B cell (primary cell): ENCODE data around the gene ANKRD13C. TPM values are rescaled to one million over a fixed set of nuclear protein-coding genes. Genes with fewer than 3 reads are reported as not detected.

Experiments used
- ATAC-seq: fragments of 200-7000 bp; cut with Tn5 transposase; one replicate; pipeline ENCODE4 v1.10.0; 2021; ENCODE audit warnings: low read depth, mild to moderate bottlenecking, moderate number of reproducible peaks, moderate library complexity
- CTCF ChIA-PET: fragments of 350-600 bp; sonication (Branson Sonifier 250); formaldehyde crosslinking; loops from one replicate; lab custom pipeline; 2021; ENCODE audit warnings: antibody characterized with exemption, inconsistent platforms; lab: Charles Lee
- POLR2A ChIA-PET: fragments of 350-600 bp; sonication (Branson Sonifier 250); formaldehyde crosslinking; loops from one replicate; lab custom pipeline; 2021; ENCODE audit warnings: antibody characterized with exemption; lab: Charles Lee
- DNase-seq: peaks from one replicate; pipeline ENCODE4 v3.0.0; 2013
- H2AFZ ChIP-seq: 2 replicates; pipeline ENCODE4 v1.6.1; 2012; ENCODE audit warnings: mild to moderate bottlenecking, low read depth, low read length; ENCODE audit not compliant: insufficient read depth, poor library complexity, severe bottlenecking
- H3K27ac ChIP-seq, 2 donors: 1 replicate in 1 of 2; 2 replicates in 1 of 2; pipeline ENCODE4 v1.5.1; 2012 to 2013; ENCODE audit warnings: low read length in 2 of 2, mild to moderate bottlenecking in 2 of 2, moderate library complexity in 1 of 2
- H3K27me3 ChIP-seq, 4 experiments: fragments of 200-600 bp in 1 of 4; sonication (generic) in 1 of 4; replicated peaks in 1 of 4; 1 replicate in 2 of 4; 2 replicates in 2 of 4; pipeline versions ENCODE4 v1.6.1 to v1.7.0; 2013 to 2016; ENCODE audit warnings: low read length in 3 of 4, mild to moderate bottlenecking in 2 of 4, mixed read lengths in 1 of 4, moderate library complexity in 1 of 4; ENCODE audit not compliant: insufficient read depth in 4 of 4, control insufficient read depth in 3 of 4; ENCODE audit errors: control extremely low read depth in 1 of 4
- H3K36me3 ChIP-seq, 2 experiments: replicated peaks in 1 of 2; 1 replicate in 1 of 2; 2 replicates in 1 of 2; pipeline versions ENCODE4 v1.6.1 to v1.7.1; 2013; ENCODE audit warnings: low read length in 1 of 2; ENCODE audit not compliant: insufficient read depth in 2 of 2, control insufficient read depth in 1 of 2; ENCODE audit errors: control extremely low read depth in 1 of 2, extremely low read depth in 1 of 2
- H3K4me1 ChIP-seq, 2 donors: fragments of 200-600 bp in 1 of 2; sonication (generic) in 1 of 2; 1 replicate in 1 of 2; 2 replicates in 1 of 2; pipeline versions ENCODE4 v1.5.1 to v1.6.1; 2013 to 2017; ENCODE audit warnings: low read length in 2 of 2; ENCODE audit not compliant: control insufficient read depth in 2 of 2, insufficient read depth in 2 of 2
- H3K4me2 ChIP-seq: replicated peaks from 2 replicates; pipeline ENCODE3; 2012; ENCODE audit warnings: mild to moderate bottlenecking, low read depth, low read length; ENCODE audit not compliant: poor library complexity, severe bottlenecking
- H3K4me3 ChIP-seq, 5 experiments: fragments of 200-600 bp in 1 of 5; sonication (generic) in 1 of 5; 1 replicate in 3 of 5; 2 replicates in 2 of 5; pipeline versions ENCODE4 v1.5.1 to v1.7.0; 2011 to 2016; ENCODE audit warnings: low read length in 4 of 5, mild to moderate bottlenecking in 4 of 5, low read depth in 2 of 5, control low read depth in 1 of 5, moderate library complexity in 1 of 5; ENCODE audit not compliant: insufficient read depth in 1 of 5; ENCODE audit errors: control extremely low read depth in 1 of 5, extremely low read depth in 1 of 5
- H3K79me2 ChIP-seq: fragments of 200-600 bp; sonication (generic); one replicate; pipeline ENCODE4 v1.6.0; 2016; ENCODE audit warnings: low read length; ENCODE audit not compliant: control insufficient read depth, insufficient read depth
- H3K9ac ChIP-seq: fragments of 200-600 bp; sonication (generic); 2 replicates; pipeline ENCODE4 v1.6.1; 2017; ENCODE audit warnings: mild to moderate bottlenecking, low read length, moderate library complexity
- H3K9me3 ChIP-seq, 3 donors: one replicate each; pipeline versions ENCODE4 v1.6.1 to v1.7.1; 2013; ENCODE audit warnings: low read length in 2 of 3; ENCODE audit not compliant: control insufficient read depth in 2 of 3, insufficient read depth in 1 of 3; ENCODE audit errors: control extremely low read depth in 1 of 3
- H4K20me1 ChIP-seq: 2 replicates; pipeline ENCODE4 v1.6.0; 2012; ENCODE audit warnings: mild to moderate bottlenecking, low read length; ENCODE audit not compliant: insufficient read depth, control insufficient read depth, poor library complexity, severe bottlenecking
- H3K27ac Mint-ChIP-seq: one replicate; pipeline ENCODE4 v1.8.0; 2021; ENCODE audit warnings: mixed read lengths
- H3K27me3 Mint-ChIP-seq: one replicate; pipeline ENCODE4 v1.8.0; 2021; ENCODE audit warnings: mixed read lengths
- H3K4me1 Mint-ChIP-seq: one replicate; pipeline ENCODE4 v1.8.0; 2021; ENCODE audit warnings: mixed read lengths
- H3K4me3 Mint-ChIP-seq: one replicate; pipeline ENCODE4 v1.8.0; 2021; ENCODE audit warnings: mixed read lengths
- H3K9me3 Mint-ChIP-seq: one replicate; pipeline ENCODE4 v1.8.0; 2022; ENCODE audit warnings: mixed read lengths; ENCODE audit not compliant: insufficient read depth
- CTCF ChIP-seq: fragments of 200-600 bp; IDR thresholded peaks from one replicate; pipeline ENCODE4 v1.8.0; 2022; ENCODE audit warnings: antibody characterized with exemption, mild to moderate bottlenecking
- EZH2 ChIP-seq: IDR thresholded peaks from 2 replicates; pipeline ENCODE4 v1.6.1; 2012; ENCODE audit warnings: borderline replicate concordance, low read depth, mild to moderate bottlenecking, moderate library complexity, low read length; ENCODE audit not compliant: insufficient read depth, poor library complexity, severe bottlenecking
- WGBS: methylation state at CpG from one replicate; pipeline ENCODE4 v1.1.5; 2013; ENCODE audit warnings: missing lambda C conversion rate; ENCODE audit not compliant: insufficient coverage; 5-methylcytosine and 5-hydroxymethylcytosine counted together
- intact Hi-C: fragments of 100-400 bp; cut with micrococcal nuclease; formaldehyde crosslinking; loops from one replicate; pipeline ENCODE4 v1.10.0; 2022
- polyA minus RNA-seq: library from RNA; depleted of rRNA, polyadenylated mRNA; stranded (reverse); fragments of >200 nt; gene quantifications from 2 replicates; pipeline ENCODE4 v1.2.3, GENCODE V29; 2012
- polyA plus RNA-seq: library from polyadenylated mRNA; depleted of rRNA; stranded (reverse); fragments of >200 nt; gene quantifications from 2 replicates; pipeline ENCODE4 v1.2.3, GENCODE V29; 2012
- total RNA-seq, 2 donors: library from RNA; stranded (reverse); fragments of 120-200 nt in 1 of 2; gene quantifications; 1 replicate in 1 of 2; 2 replicates in 1 of 2; pipeline versions ENCODE4 v1.2.3 to v1.2.4, GENCODE V29; 2013 to 2022

ANKRD13C gene
- total RNA-seq (29.9 and 31.9 TPM in 2 replicates), polyA plus RNA-seq (7.9 and 11.2 TPM in 2 replicates), polyA minus RNA-seq (24.8 and 25.9 TPM in 2 replicates)
- total RNA-seq (2013) = 31.8 TPM

GRCh38 chr1:70354332-70355110, at the start of gene ANKRD13C:
Gene ANKRD13C (minus strand): TSS chr1:70354722. CDS start chr1:70354408, 314 bp downstream.
- Histone ChIP-seq H3K4me3 (peak within 1 kb of the TSS; percentile 75 to 99 (median 95)), H3K79me2 (peaks cover 62% of the 10 kb centered on the region), H3K4me1 (peaks cover 20 to 21% of the 10 kb centered on the region in 2 donors), H3K4me2 (peak within 1 kb of the TSS; percentile 95), H4K20me1 (peaks cover 14% of the 10 kb centered on the region), H3K9ac (peak within 1 kb of the TSS; percentile 92), H3K27ac (peak within 1 kb of the TSS; percentile 91 to 93), H3K27me3 (no peaks in the 10 kb centered on the region), H2AFZ (peak within 1 kb of the TSS; percentile 95), H3K36me3 (no peaks in the 10 kb centered on the region), H3K9me3 (no peaks in the 10 kb centered on the region)
- intact Hi-C loops = loop anchor here (1.0 kb wide), 4 partner anchors 56 to 727 kb away; partner anchors contain the start of genes LRRC40, SRSF11 and ZRANB2
- POLR2A ChIA-PET = interaction anchor here (0.7 to 1.7 kb wide), 4 partner anchors 50 to 133 kb away, joined by 3 to 20 read pairs (median 4); partner anchors contain the start of genes CTH and SRSF11
- H3K9me3 Mint-ChIP-seq = no peaks in the 10 kb centered on the region
- TF ChIP-seq EZH2 = no peak
- TF ChIP-seq CTCF = no peak
- ATAC-seq (peak; percentile 89), DNase-seq (peak; percentile 95)
- peak within 1 kb of the TSS; percentile 96 for H3K4me3 Mint-ChIP-seq
- H3K27ac Mint-ChIP-seq = peak within 1 kb of the TSS; percentile 97
- peaks cover 40% of the 10 kb centered on the region for H3K4me1 Mint-ChIP-seq
- no peaks in the 10 kb centered on the region for H3K27me3 Mint-ChIP-seq
- CTCF ChIA-PET = interaction anchor here (1.1 to 2.3 kb wide), 2 partner anchors 56 to 133 kb away, joined by 4 to 16 read pairs; partner anchors contain the start of genes CTH and SRSF11
- under 1% methylated on average over 63 of the region's 65 CpGs for WGBS

- H3K9me3 ChIP-seq = no peaks in the 10 kb centered on the region
- Mint-ChIP-seq H3K4me3 (no peak overlapping the region), H3K9me3 (no peaks in the 10 kb centered on the region), H3K27ac (no peak overlapping the region), H3K4me1 (no peaks in the 10 kb centered on the region), H3K27me3 (peaks cover 20% of the 10 kb centered on the region)
- no peaks in the 10 kb centered on the region for H3K4me1 ChIP-seq
- no peaks in the 10 kb centered on the region for H3K27me3 ChIP-seq
- intact Hi-C loops = no loop called here
- no peak overlapping the region for H3K27ac ChIP-seq
- H3K4me2 ChIP-seq = no peak overlapping the region
- DNase-seq (no peak), ATAC-seq (no peak)
- no peaks in the 10 kb centered on the region for H3K36me3 ChIP-seq
- TF ChIP-seq EZH2 (no peak), CTCF (no peak)
- ChIA-PET CTCF (interaction anchor here (1.0 kb wide), 1 partner anchor 8 kb away, joined by 3 read pairs; no protein-coding TSS in a partner anchor), POLR2A (no interaction called here)
- H3K9ac ChIP-seq = no peak overlapping the region
- H4K20me1 ChIP-seq = no peaks in the 10 kb centered on the region
- H2AFZ ChIP-seq = no peak overlapping the region
- H3K79me2 ChIP-seq = no peaks in the 10 kb centered on the region
- 73% methylated on average over 1 of the region's 2 CpGs for WGBS
- no peak overlapping the region for H3K4me3 ChIP-seq
Observed at GRCh38 chr1:70403759-70404158, 49.2 kb upstream of the ANKRD13C start.
